KMS-11 (cell line): ENCODE measurements around the gene HOMER2.

Experiments
- H2AFZ ChIP-seq: fragments of 200-600 bp; sonication (generic); 2 replicates; pipeline ENCODE4 v1.6.1; 2016; ENCODE audit warnings: antibody characterized with exemption, mixed run types, low read depth
- H3K27ac ChIP-seq: fragments of 200-600 bp; sonication (generic); 2 replicates; pipeline ENCODE4 v1.6.1; 2016; ENCODE audit warnings: mild to moderate bottlenecking, mixed run types
- H3K27me3 ChIP-seq: fragments of 200-600 bp; sonication (generic); 2 replicates; pipeline ENCODE4 v1.6.1; 2017; ENCODE audit warnings: mild to moderate bottlenecking, low read depth, mixed run types, moderate library complexity; ENCODE audit not compliant: insufficient read depth
- H3K36me3 ChIP-seq: fragments of 200-600 bp; sonication (generic); 2 replicates; pipeline ENCODE4 v1.6.1; 2017; ENCODE audit warnings: mild to moderate bottlenecking, mixed run types; ENCODE audit not compliant: insufficient read depth
- H3K4me1 ChIP-seq: fragments of 200-600 bp; sonication (generic); 2 replicates; pipeline ENCODE4 v1.6.1; 2016; ENCODE audit warnings: mild to moderate bottlenecking, low read depth, mixed run types; ENCODE audit not compliant: poor library complexity, severe bottlenecking
- H3K4me2 ChIP-seq: fragments of 200-600 bp; sonication (generic); 2 replicates; pipeline ENCODE4 v1.7.0; 2016; ENCODE audit warnings: mild to moderate bottlenecking, mixed run types
- H3K4me3 ChIP-seq: fragments of 200-600 bp; sonication (generic); IDR thresholded peaks from 2 replicates; pipeline ENCODE4 v1.6.1; 2017; ENCODE audit warnings: low read depth, low read length, mixed read lengths; ENCODE audit not compliant: insufficient read depth
- H3K79me2 ChIP-seq: fragments of 200-600 bp; sonication (generic); 2 replicates; pipeline ENCODE4 v1.6.1; 2016; ENCODE audit warnings: low read depth, mixed run types; ENCODE audit not compliant: insufficient read depth
- H3K9ac ChIP-seq: fragments of 200-600 bp; sonication (generic); 2 replicates; pipeline ENCODE4 v1.6.1; 2016; ENCODE audit warnings: mild to moderate bottlenecking, mixed run types
- H4K20me1 ChIP-seq: fragments of 200-600 bp; sonication (generic); 2 replicates; pipeline ENCODE4 v1.6.1; 2016; ENCODE audit warnings: mild to moderate bottlenecking, mixed run types; ENCODE audit not compliant: insufficient read depth
- TF ChIP-seq, protein P1 (sequence below): fragments of 200-600 bp; sonication (generic); conservative IDR thresholded peaks from 2 replicates; pipeline ENCODE4 v1.6.1; 2017; ENCODE audit warnings: low read depth, mild to moderate bottlenecking, antibody characterized with exemption, low read length, moderate library complexity, mixed read lengths

Gene HOMER2

DNA sequence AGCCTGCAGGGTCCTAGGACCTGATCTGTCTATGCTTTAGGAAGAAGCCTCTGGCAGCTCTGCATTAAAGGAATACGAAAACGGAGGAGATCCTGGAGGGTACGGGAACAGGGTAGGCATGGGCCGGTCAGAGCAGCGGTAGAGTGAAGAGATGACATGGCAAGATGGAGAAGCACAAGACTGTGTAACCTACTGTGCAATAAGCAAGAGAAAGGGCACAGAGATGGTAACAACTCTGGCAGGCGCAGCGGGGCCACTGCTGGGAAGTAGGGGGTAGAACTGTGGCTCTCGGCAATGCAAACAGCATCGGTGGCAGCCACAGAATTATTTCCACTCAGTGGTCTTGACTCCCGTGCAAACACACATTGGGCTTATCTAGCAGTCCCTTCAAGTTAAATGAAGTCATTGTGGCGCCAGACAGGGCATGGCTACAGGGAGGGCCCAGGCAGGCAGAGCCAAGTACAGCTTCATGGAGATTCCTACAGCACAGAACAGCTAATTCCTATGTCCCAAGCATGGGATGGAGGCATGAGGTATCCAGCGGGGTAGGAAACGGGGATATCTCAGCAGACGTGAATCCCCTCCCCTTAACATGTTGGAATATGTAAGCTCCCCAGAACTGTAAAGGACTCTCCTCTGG lies 114.3 kb downstream of the HOMER2 start:
- H3K36me3 ChIP-seq, result no peaks in the 10 kb centered on the region
- TF ChIP-seq, protein P1, sequence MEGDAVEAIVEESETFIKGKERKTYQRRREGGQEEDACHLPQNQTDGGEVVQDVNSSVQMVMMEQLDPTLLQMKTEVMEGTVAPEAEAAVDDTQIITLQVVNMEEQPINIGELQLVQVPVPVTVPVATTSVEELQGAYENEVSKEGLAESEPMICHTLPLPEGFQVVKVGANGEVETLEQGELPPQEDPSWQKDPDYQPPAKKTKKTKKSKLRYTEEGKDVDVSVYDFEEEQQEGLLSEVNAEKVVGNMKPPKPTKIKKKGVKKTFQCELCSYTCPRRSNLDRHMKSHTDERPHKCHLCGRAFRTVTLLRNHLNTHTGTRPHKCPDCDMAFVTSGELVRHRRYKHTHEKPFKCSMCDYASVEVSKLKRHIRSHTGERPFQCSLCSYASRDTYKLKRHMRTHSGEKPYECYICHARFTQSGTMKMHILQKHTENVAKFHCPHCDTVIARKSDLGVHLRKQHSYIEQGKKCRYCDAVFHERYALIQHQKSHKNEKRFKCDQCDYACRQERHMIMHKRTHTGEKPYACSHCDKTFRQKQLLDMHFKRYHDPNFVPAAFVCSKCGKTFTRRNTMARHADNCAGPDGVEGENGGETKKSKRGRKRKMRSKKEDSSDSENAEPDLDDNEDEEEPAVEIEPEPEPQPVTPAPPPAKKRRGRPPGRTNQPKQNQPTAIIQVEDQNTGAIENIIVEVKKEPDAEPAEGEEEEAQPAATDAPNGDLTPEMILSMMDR, result no peak
- H4K20me1 ChIP-seq, result no peaks in the 10 kb centered on the region
- no peak overlapping the region for H3K9ac ChIP-seq
- no peak overlapping the region for H2AFZ ChIP-seq
- H3K27me3 ChIP-seq, result no peaks in the 10 kb centered on the region
- H3K4me2 ChIP-seq, result no peak overlapping the region
- no peak overlapping the region for H3K27ac ChIP-seq
- H3K79me2 ChIP-seq, result no peaks in the 10 kb centered on the region
- no peak overlapping the region for H3K4me3 ChIP-seq
- no peaks in the 10 kb centered on the region for H3K4me1 ChIP-seq

DNA sequence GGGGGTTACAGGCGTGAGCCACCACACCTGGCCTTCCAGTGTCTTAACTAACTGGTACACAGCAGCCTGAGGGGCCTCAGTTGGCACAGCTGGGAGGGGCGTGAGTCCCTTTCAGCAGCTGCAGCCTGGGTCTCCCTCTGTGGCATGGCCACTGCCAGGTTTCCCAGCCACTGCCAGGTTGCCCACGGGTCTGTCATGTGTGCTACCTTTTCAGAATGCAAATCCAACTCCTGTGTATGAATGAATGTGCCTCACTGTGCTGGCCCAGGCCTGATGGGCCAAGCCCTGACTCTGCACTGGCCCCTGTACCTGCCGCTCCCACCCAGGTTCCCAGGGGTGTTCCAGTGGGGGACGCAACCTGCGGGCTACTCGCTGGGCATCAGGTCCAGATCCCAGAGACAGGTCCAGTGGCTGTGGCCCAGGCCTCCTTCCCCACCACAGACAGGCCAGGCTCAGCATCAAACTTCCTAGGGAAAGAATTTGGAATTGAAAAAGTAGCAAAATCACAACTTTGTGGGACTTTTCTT lies 117.1 kb downstream of the HOMER2 start:
- H3K79me2 ChIP-seq, result no peaks in the 10 kb centered on the region
- no peaks in the 10 kb centered on the region for H3K36me3 ChIP-seq
- H3K27me3 ChIP-seq, result no peaks in the 10 kb centered on the region
- H4K20me1 ChIP-seq, result no peaks in the 10 kb centered on the region
- H3K4me3 ChIP-seq, result no peak overlapping the region
- TF ChIP-seq, protein P1, result no peak
- no peak overlapping the region for H2AFZ ChIP-seq
- H3K4me2 ChIP-seq, result no peak overlapping the region
- H3K4me1 ChIP-seq, result no peaks in the 10 kb centered on the region
- no peak overlapping the region for H3K27ac ChIP-seq
- H3K9ac ChIP-seq, result no peak overlapping the region

DNA sequence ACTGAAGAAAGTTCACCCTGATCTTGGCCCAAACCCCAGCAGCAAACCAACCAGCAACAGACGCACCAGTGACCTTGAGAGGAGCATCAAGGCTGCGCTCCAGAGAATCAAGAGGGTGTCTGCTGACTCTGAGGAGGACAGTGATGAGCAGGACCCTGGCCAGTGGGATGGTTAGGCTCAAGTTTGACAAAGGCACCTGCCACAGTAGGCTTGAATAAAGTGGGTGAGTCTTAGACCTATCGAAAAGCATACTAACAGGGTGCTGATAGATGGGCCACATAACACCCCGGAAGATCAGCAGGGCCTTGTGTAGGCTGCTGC lies 119.2 kb downstream of the HOMER2 start:
- H3K27ac ChIP-seq, result no peak overlapping the region
- H3K36me3 ChIP-seq, result no peaks in the 10 kb centered on the region
- H3K4me2 ChIP-seq, result no peak overlapping the region
- no peaks in the 10 kb centered on the region for H3K79me2 ChIP-seq
- H2AFZ ChIP-seq, result no peak overlapping the region
- no peaks in the 10 kb centered on the region for H3K27me3 ChIP-seq
- no peaks in the 10 kb centered on the region for H4K20me1 ChIP-seq
- H3K4me3 ChIP-seq, result no peak overlapping the region
- H3K4me1 ChIP-seq, result no peaks in the 10 kb centered on the region
- TF ChIP-seq, protein P1, result no peak
- H3K9ac ChIP-seq, result no peak overlapping the region

DNA sequence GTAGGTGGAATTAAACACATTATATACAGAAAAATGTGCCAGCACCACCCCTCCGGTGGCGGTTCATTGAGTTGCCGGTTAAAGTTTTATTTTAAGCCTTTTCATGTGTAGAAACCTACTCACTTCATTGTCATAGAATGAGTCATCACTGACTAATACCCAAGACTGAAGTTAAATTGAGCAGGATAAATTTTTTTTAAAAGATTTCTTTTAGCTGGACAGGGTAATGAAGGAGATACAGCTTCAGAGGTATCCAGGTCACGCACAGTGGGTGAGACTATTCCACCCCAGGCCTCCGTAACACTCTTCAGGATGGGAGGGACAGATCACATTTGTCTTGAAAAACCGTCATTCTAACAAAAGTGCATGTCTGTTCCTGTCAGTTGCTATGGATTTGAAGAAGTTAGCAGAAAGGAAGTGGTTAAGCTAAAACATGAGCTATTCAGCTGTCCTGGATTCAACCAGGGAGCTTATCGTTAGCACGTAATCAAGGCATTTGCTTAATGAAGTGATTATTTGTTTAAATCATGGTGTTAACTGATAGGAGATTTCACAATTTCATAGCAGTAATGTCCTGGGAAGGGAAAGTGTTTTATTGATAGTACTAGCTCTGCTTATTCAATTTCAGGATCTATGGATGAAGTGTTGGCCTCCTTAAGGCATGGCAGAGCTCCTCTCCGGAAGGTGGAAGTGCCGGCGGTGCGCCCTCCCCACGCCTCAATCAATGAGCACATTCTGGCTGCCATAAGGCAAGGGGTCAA lies 119.7 kb downstream of the HOMER2 start:
- Histone ChIP-seq H3K27ac (no peak overlapping the region), H3K4me1 (no peaks in the 10 kb centered on the region), H3K4me3 (no peak overlapping the region), H2AFZ (no peak overlapping the region), H3K36me3 (no peaks in the 10 kb centered on the region), H3K79me2 (no peaks in the 10 kb centered on the region), H3K27me3 (no peaks in the 10 kb centered on the region), H3K4me2 (no peak overlapping the region), H4K20me1 (no peaks in the 10 kb centered on the region), H3K9ac (no peak overlapping the region)
- TF ChIP-seq, protein P1, result no peak
